NT2/D1 (cell line): ENCODE data around the gene TXLNG.

ENCODE experiments used
- SUZ12 ChIP-seq: IDR thresholded peaks from 2 replicates; pipeline ENCODE4 v1.6.1; 2011; ENCODE audit not compliant: insufficient read length, insufficient read depth; ENCODE audit errors: extremely low read depth
- ZNF274 ChIP-seq: IDR thresholded peaks from 2 replicates; pipeline ENCODE4 v1.6.1; 2011; ENCODE audit warnings: mild to moderate bottlenecking, low read depth, low read length

GRCh38 chrX:16785247-16786138, 773 bp upstream of the TXLNG start:
- TF ChIP-seq ZNF274, result no peak
- no peak for TF ChIP-seq SUZ12
